ENCODE results near the gene APIP. TPM values are rescaled to one million over a fixed set of nuclear protein-coding genes. Genes with fewer than 3 reads are reported as not detected.

APIP gene
- total and polyA plus RNA-seq, 10 of the 15 experiments (the other 5 are each of a cell fraction or from before 2014, with no cell fraction given) = 26.8 to 87.1 (median 52.8) TPM

DNA sequence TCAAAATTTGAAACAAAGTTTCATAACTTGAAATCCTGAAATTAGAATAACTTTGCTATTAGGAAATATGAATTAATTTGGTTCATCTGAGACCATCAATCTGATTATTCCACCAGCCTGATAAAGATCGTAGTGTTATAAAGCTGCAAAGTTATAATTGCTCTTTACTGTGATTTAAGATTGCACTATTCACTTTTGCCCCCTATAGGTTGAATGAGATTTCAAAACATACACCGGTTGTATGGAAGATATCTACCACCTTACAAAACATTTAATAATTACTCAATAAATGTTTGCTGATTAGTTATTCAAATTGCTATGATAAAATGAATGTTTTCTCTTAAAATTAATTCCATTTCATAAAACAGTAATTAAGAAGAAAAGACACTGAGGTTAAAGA is 26.1 kb downstream of the APIP start:
- ChIA-PET RAD21 (ENCODE audit: unreplicated experiment) (interaction anchor here (2.0 kb wide), 1 partner anchor 304 kb away, joined by 10 read pairs; no protein-coding TSS in a partner anchor), POLR2A (no interaction called here), CTCF (interaction anchor here (0.8 to 4.6 kb wide), 7 partner anchors 8 to 416 kb away, joined by 3 to 41 read pairs (median 4); partner anchors contain the start of gene ELF5), SMC1A (ENCODE audit: uncharacterized antibody, unreplicated experiment) (interaction anchor here (1.2 to 2.4 kb wide), 2 partner anchors 304 to 324 kb away, joined by 5 to 17 read pairs; no protein-coding TSS in a partner anchor)
- ATAC-seq (no peak), FAIRE-seq (no peak), DNase-seq (ENCODE audit: low read depth, low spot score) (no peak)
- no peak overlapping the region for H3K27ac ChIP-seq (ENCODE audit: control insufficient read depth, insufficient read depth)
- in situ Hi-C loops (cut with MboI) (loop anchor here (5.0 kb wide), 1 partner anchor 303 kb away; no protein-coding TSS in a partner anchor), intact Hi-C loops (cut with micrococcal nuclease; ENCODE audit: unreplicated experiment) (loop anchor here (5.0 kb wide), 1 partner anchor 523 kb away; no protein-coding TSS in a partner anchor)
- no peaks in the 10 kb centered on the region for H3K4me1 ChIP-seq (ENCODE audit: control insufficient read depth, insufficient read depth, low read length)
- no peaks in the 10 kb centered on the region for H3K9me3 ChIP-seq (replicated peaks; ENCODE audit: control insufficient read depth, insufficient read depth, low read length)
- H3K4me3 ChIP-seq = no peak overlapping the region
- H3K4me2 ChIP-seq (ENCODE audit: control insufficient read depth, insufficient read depth) = no peak overlapping the region
- WGBS (ENCODE audit: insufficient coverage, insufficient replicate concordance, low lambda C conversion rate, missing lambda C conversion rate) = 50% methylated on average over 2 of the region's 2 CpGs
- BruUV-seq (replicated peaks) = no TSS peak
- H3K36me3 ChIP-seq (ENCODE audit: control insufficient read depth in 2 of 2, insufficient read depth in 2 of 2, low read length in 1 of 2) = peaks cover 0 to 3% of the 10 kb centered on the region in 2 experiments; a peak in 1 of 4 replicates
- H2AFZ ChIP-seq (ENCODE audit: control insufficient read depth, low read depth, low read length) = no peak overlapping the region
- H4K20me1 ChIP-seq (ENCODE audit: control insufficient read depth, insufficient read depth) = no peaks in the 10 kb centered on the region
- TF ChIP-seq POLR2AphosphoS5 (IDR thresholded peaks at IDR 0.05; ENCODE audit: low read length) (no peak), RAD21 (IDR thresholded peaks at IDR 0.05; ENCODE audit: insufficient read depth, low read depth, low read length) (peak; percentile 12; the same call in 1 of the 2 replicates), MYC (IDR thresholded peaks at IDR 0.05; ENCODE audit: insufficient read depth, insufficient read length, insufficient replicate concordance, low read length, severe bottlenecking) (no peak), POLR2AphosphoS2 (IDR thresholded peaks at IDR 0.05; ENCODE audit: low read depth, low read length) (no peak)
- TF ChIP-seq, protein P1, sequence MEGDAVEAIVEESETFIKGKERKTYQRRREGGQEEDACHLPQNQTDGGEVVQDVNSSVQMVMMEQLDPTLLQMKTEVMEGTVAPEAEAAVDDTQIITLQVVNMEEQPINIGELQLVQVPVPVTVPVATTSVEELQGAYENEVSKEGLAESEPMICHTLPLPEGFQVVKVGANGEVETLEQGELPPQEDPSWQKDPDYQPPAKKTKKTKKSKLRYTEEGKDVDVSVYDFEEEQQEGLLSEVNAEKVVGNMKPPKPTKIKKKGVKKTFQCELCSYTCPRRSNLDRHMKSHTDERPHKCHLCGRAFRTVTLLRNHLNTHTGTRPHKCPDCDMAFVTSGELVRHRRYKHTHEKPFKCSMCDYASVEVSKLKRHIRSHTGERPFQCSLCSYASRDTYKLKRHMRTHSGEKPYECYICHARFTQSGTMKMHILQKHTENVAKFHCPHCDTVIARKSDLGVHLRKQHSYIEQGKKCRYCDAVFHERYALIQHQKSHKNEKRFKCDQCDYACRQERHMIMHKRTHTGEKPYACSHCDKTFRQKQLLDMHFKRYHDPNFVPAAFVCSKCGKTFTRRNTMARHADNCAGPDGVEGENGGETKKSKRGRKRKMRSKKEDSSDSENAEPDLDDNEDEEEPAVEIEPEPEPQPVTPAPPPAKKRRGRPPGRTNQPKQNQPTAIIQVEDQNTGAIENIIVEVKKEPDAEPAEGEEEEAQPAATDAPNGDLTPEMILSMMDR (IDR thresholded peaks at IDR 0.05 in 2 of 3, conservative IDR thresholded peaks at IDR 0.05 in 1 of 3; ENCODE audit: control insufficient read depth in 2 of 3, extremely low read depth in 1 of 3, insufficient read depth in 1 of 3, low read depth in 3 of 3, low read length in 3 of 3) = peak in 1 of 3 experiments; percentile 17; a peak in 2 of 6 replicates
- no peaks in the 10 kb centered on the region for H3K79me2 ChIP-seq (ENCODE audit: control insufficient read depth, insufficient read depth, low read length)
- no peak overlapping the region for H3K9ac ChIP-seq (ENCODE audit: control insufficient read depth, insufficient read depth, low read length)
- no peaks in the 10 kb centered on the region for H3K27me3 ChIP-seq (replicated peaks in 1 of 2; ENCODE audit: control insufficient read depth in 2 of 2, insufficient read depth in 2 of 2, low read length in 1 of 2)
